Measurements from ENCODE around the gene FAAH.

DNA sequence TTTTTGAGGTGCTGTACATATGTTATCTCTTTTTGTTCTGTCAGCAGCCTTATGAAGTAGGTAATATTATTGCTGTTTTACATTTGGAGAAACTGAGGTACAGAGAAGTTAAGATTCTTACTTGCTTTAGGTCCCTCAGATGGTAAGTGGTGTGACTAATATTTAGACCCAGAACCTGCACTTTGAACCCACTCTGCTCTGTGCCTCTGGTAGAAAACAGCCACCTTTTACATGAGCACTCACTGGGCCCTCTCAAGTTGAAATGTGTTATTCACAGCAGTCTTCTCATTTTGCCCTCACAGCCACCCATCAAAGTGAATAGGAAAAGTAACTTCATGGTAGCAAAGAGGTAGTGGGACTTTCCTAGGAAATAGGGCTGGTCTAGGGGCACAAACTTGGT is 48.8 kb upstream of the FAAH start:
- TF ChIP-seq, protein P1, sequence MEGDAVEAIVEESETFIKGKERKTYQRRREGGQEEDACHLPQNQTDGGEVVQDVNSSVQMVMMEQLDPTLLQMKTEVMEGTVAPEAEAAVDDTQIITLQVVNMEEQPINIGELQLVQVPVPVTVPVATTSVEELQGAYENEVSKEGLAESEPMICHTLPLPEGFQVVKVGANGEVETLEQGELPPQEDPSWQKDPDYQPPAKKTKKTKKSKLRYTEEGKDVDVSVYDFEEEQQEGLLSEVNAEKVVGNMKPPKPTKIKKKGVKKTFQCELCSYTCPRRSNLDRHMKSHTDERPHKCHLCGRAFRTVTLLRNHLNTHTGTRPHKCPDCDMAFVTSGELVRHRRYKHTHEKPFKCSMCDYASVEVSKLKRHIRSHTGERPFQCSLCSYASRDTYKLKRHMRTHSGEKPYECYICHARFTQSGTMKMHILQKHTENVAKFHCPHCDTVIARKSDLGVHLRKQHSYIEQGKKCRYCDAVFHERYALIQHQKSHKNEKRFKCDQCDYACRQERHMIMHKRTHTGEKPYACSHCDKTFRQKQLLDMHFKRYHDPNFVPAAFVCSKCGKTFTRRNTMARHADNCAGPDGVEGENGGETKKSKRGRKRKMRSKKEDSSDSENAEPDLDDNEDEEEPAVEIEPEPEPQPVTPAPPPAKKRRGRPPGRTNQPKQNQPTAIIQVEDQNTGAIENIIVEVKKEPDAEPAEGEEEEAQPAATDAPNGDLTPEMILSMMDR (IDR thresholded peaks at IDR 0.05): no peak
- no peak for TF ChIP-seq POLR2A (IDR thresholded peaks at IDR 0.05)

All from uterus (tissue), 2 donors.